Stimulated activated CD8-positive, alpha-beta memory T cell treated with anti-CD3 and anti-CD28 coated beads, Interleukin-7, amount 100 ng/mL, for 4 hours (primary cell): ENCODE measurements around the gene PLEKHM2.
A peak's percentile ranks its signal among the peaks of the same experiment; 100 is the strongest.
"Not testable (repeated sequence)": the region's sequence is repeated elsewhere in the genome, so short reads cannot be mapped to it uniquely, and the experiment has no call there.

Experiments used
- DNase-seq, 2 donors: peaks; one replicate each; pipeline ENCODE4 v3.0.0-alpha.2; 2020; ENCODE audit warnings: low read depth in 2 of 2

The PLEKHM2 gene

GRCh38 chr1:15676688-15677661, 7.1 kb upstream of the PLEKHM2 start:
- DNase-seq: no peak

- DNase-seq: no peak
Observed at GRCh38 chr1:15678578-15678977, 5.5 kb upstream of the PLEKHM2 start.

DNA sequence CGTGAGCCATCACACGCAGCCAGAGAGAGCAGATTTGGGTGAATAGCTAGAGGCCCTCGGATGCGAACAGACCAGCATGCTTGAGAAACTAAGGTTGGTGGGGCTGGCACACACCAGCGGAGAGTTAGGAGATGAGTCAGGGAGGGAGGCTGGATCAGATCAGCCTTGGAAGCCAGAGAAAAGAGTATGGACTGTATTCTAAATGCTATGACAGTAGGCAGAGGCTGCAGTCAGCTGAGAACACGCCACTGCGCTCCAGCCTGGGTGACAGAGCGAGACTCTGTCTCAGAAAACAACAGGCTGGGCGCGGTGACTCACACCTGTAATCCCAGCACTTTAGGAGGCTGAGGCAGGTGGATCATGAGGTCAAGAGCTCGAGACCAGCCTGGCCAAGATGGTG, 4.0 kb upstream of the PLEKHM2 start:
- DNase-seq: no peak

- no peak for DNase-seq
Observed at GRCh38 chr1:15680561-15681348, 3.4 kb upstream of the PLEKHM2 start.

- DNase-seq: no peak
Observed at GRCh38 chr1:15681349-15682292, 2.5 kb upstream of the PLEKHM2 start.

DNA sequence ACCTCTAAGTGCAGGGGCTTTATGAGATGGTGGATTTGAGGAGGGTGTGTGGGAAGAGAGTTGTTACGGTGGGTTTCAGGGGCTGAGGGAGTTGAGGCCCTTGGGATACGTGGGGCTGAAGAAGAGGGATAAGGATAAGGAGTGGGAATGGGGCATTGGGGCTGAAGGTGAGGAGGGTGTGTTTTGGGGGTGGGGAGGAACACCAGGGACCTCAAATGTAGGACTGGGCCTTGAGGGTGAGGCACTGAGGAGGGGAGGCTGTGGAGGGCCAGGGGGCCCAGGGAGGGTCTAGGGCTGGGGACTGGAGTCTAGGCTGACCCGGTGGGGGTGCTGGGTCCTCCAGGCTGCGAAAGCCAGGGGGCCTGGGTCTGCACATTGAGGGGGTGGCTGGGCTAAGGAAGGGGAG, 1.2 kb upstream of the PLEKHM2 start:
- DNase-seq: no peak

GRCh38 chr1:15683345-15684039, 628 bp upstream of the PLEKHM2 start:
- DNase-seq: no peak

DNA sequence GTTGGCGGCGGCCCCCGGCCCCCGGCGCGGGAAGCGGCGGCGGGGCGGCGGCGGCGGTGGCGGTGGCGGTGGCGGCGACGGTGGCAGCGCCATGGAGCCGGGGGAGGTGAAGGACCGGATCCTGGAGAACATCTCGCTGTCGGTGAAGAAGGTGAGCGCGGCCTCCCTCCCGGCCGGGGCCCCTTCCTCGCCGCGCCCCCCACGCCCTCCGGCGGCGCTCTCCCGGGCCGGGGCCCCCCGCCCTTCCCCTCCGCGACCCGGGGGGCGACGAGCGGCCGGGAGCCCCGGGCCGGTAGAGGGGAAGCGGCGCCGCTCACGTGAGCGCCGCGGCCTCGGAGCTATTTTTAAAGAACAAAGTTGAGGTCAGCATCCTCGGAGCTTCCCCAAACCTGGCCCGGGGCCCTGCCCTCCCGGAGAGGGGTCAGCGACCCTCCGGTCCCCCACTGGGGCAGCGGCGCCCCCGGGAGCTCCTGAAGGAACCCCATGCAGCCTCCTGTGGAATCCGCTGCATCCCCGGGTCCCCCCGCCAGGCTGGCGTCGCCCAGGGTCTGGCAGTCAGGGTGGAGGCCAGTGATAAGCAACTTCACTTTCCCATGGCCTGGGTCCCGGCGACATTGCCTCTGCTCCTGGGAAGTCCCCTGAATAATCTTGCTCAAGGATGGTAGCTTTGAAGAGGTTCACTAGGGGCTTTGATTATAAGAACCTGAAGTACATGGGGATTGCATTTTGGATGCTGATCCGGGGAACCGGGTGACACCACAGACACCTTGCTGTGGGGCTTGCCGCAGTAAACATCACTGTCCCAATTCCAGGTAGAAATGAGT, 560 bp downstream of the PLEKHM2 start:
- peak in 1 of 2 donors; percentile 15 for DNase-seq

DNA sequence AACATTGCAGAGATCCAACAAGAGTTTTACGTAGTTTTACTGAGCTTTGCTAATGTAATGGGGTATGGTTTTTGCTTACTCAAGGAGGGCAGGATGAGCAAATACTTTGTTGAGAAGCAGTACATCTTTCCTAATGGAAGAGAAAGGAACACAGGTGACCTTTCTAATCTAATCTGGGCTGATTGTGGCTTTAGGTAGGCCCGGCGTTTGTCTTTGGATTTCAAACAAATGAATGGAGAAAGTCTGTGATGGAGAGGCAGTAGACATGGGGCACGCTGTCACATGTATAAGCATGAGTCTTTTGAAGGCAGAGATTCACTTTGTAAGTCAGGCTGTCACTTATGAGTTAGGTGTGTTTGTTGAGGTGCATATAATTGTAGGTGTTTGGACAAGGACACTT, 1.7 kb downstream of the PLEKHM2 start:
- DNase-seq: no peak

- no peak for DNase-seq
Observed at GRCh38 chr1:15687446-15687845, 3.3 kb downstream of the PLEKHM2 start.

- no peak for DNase-seq
Observed at GRCh38 chr1:15690317-15690716, 6.2 kb downstream of the PLEKHM2 start.

- DNase-seq: no peak
Observed at GRCh38 chr1:15691434-15692032, 7.4 kb downstream of the PLEKHM2 start.

DNA sequence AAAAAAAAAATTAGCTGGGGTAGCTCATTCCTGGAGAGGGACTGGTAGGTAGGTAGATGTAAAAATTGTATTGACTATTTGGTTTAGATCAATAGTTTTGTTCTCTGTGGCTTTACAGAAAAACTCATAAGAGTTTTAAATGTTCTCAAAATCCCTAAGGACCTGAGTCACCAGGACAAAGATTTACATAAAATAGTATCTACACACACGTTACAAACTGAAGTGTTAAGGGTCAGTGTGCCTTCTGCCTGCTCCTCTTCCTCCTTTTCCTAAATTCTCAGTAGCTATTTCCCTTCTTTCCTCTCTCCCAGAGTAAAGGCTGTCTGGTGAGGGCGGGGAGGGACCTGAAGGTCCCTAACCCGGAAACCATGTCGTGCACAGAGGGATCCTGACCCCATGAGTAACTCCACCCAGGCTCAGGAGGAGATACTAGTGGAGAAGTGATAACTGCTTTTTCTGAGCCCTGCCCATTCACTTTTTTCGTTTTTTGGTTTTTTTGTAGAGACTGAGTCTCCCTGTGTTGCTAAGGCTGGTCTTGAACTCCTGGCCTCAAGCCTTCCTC, 8.1 kb downstream of the PLEKHM2 start:
- DNase-seq: no peak

GRCh38 chr1:15693371-15693770, 9.3 kb downstream of the PLEKHM2 start:
- DNase-seq: no peak

DNA sequence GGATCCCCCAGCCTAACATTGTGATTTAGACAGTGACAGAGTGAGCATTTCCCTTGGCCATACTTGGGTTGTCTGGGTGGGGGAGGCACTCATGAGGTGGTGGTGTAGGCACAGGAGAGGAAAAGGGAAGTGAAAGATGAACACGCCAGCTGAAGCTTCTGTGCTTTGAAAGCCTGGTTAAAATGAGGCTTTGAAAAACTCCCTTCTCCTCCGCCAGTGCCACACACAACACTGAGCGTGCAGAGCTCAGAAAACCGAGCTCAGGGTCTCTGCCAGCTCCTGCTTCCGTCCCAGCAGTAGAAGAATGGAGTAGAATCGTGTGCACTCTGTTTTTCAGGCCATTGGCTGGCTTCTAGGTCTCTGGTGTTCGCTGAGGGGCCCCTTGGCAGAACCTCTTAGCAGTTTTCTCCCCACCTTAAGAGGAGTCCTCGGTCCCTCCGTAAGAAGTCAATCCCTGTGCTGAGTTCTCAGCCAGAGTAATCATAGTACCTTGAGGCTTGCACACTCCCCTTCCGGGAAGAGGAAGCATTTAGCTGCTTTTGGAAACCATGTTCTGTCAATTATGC, 12.9 kb downstream of the PLEKHM2 start:
- peak in 1 of 2 donors; percentile 8 for DNase-seq

- DNase-seq: no peak
Observed at GRCh38 chr1:15698201-15698600, 14.1 kb downstream of the PLEKHM2 start.

- DNase-seq: not testable (repeated sequence)
Observed at GRCh38 chr1:15699321-15699720, 15.2 kb downstream of the PLEKHM2 start.

DNA sequence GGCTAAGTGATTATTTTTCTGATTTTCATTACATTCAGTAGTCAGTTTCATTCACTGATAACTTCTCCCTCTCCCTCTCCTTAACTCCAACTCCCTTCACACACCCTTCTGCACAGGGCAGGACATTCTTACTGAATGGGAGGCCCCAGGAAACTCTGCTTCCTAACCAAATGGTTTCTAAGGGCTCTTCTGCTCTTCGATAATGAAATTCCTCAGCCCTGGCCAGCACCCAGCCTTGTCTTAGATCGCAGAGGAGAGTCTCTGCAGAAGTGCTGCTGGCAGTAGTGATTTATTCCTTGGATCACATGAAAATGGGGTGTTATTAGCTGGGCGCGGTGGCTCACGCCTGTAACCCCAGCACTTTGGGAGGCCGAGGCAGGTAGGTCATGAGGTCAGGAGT, 16.4 kb downstream of the PLEKHM2 start:
- DNase-seq: no peak

- DNase-seq: no peak
Observed at GRCh38 chr1:15701784-15702183, 17.7 kb downstream of the PLEKHM2 start.
